Neuronal stem cell (in vitro differentiated cells): ENCODE results near the gene ANKRD30BL. TPM values are rescaled to one million over a fixed set of nuclear protein-coding genes. Genes with fewer than 3 reads are reported as not detected.
"Not testable (repeated sequence)": the region's sequence is repeated elsewhere in the genome, so short reads cannot be mapped to it uniquely, and the experiment has no call there.

ENCODE experiments used
- DNase-seq: peaks from one replicate; pipeline ENCODE4 v3.0.0-alpha.2; 2013; ENCODE audit warnings: low spot score
- H2AFZ ChIP-seq: one replicate; pipeline ENCODE4 v1.6.1; 2013; ENCODE audit warnings: mild to moderate bottlenecking, low read length, inconsistent platforms
- H2AK5ac ChIP-seq: 2 replicates; pipeline ENCODE4 v1.6.1; 2013; ENCODE audit warnings: low read depth, mild to moderate bottlenecking, inconsistent platforms, low read length, moderate library complexity, mixed read lengths
- H2BK120ac ChIP-seq: 2 replicates; pipeline ENCODE4 v1.6.1; 2013; ENCODE audit warnings: low read depth, mild to moderate bottlenecking, inconsistent platforms, low read length, moderate library complexity, mixed read lengths
- H2BK12ac ChIP-seq: one replicate; pipeline ENCODE4 v1.6.1; 2013; ENCODE audit warnings: low read length, inconsistent platforms
- H2BK15ac ChIP-seq: 2 replicates; pipeline ENCODE4 v1.6.1; 2013; ENCODE audit warnings: mild to moderate bottlenecking, low read length, inconsistent platforms, mixed read lengths
- H2BK5ac ChIP-seq: one replicate; pipeline ENCODE4 v1.6.1; 2013; ENCODE audit warnings: inconsistent platforms, mild to moderate bottlenecking, low read length, moderate library complexity
- H3K14ac ChIP-seq: one replicate; pipeline ENCODE4 v1.6.1; 2013; ENCODE audit warnings: low read length, inconsistent platforms
- H3K18ac ChIP-seq: 2 replicates; pipeline ENCODE4 v1.6.1; 2013; ENCODE audit warnings: low read length, inconsistent platforms
- H3K23ac ChIP-seq: 2 replicates; pipeline ENCODE4 v1.6.1; 2013; ENCODE audit warnings: low read depth, mild to moderate bottlenecking, mixed read lengths, low read length, inconsistent platforms; ENCODE audit not compliant: poor library complexity
- H3K27ac ChIP-seq: replicated peaks from 3 replicates; pipeline ENCODE4 v1.5.1; 2013; ENCODE audit warnings: low read length, inconsistent platforms
- H3K27me3 ChIP-seq, 3 experiments: 2 replicates each; pipeline ENCODE4 v1.6.1; 2013; ENCODE audit warnings: low read length in 3 of 3, mild to moderate bottlenecking in 2 of 3, inconsistent platforms in 1 of 3, low read depth in 1 of 3, mixed read lengths in 1 of 3, moderate library complexity in 1 of 3; ENCODE audit not compliant: control insufficient read depth in 3 of 3, insufficient read depth in 3 of 3
- H3K36me3 ChIP-seq, 2 donors: replicated peaks in 1 of 2; 2 replicates each; pipeline ENCODE4 v1.6.1; 2013; ENCODE audit warnings: low read length in 2 of 2; ENCODE audit not compliant: control insufficient read depth in 2 of 2, insufficient read depth in 2 of 2
- H3K4ac ChIP-seq: 2 replicates; pipeline ENCODE4 v1.6.1; 2013; ENCODE audit warnings: inconsistent platforms, mild to moderate bottlenecking, low read length, moderate library complexity
- H3K4me1 ChIP-seq, 2 donors: 1 replicate in 1 of 2; 2 replicates in 1 of 2; pipeline ENCODE4 v1.6.1; 2013; ENCODE audit warnings: low read length in 2 of 2, low read depth in 1 of 2; ENCODE audit not compliant: control insufficient read depth in 2 of 2, insufficient read depth in 1 of 2
- H3K4me2 ChIP-seq: one replicate; pipeline ENCODE4 v1.6.1; 2013; ENCODE audit warnings: mild to moderate bottlenecking, low read length, inconsistent platforms; ENCODE audit not compliant: insufficient read depth, poor library complexity, severe bottlenecking
- H3K4me3 ChIP-seq, 2 donors: 2 replicates each; pipeline ENCODE4 v1.5.1; 2013; ENCODE audit warnings: low read length in 2 of 2, mild to moderate bottlenecking in 2 of 2, inconsistent platforms in 1 of 2, moderate library complexity in 1 of 2
- H3K79me1 ChIP-seq: one replicate; pipeline ENCODE4 v1.6.1; 2013; ENCODE audit warnings: low read depth, mild to moderate bottlenecking, inconsistent platforms, low read length, moderate library complexity
- H3K9ac ChIP-seq: one replicate; pipeline ENCODE4 v1.6.1; 2013; ENCODE audit warnings: mild to moderate bottlenecking, low read depth, low read length, inconsistent platforms; ENCODE audit not compliant: poor library complexity
- H3K9me3 ChIP-seq, 2 donors: replicated peaks in 1 of 2; 2 replicates each; pipeline versions ENCODE3 to v1.6.1; 2013; ENCODE audit warnings: low read length in 2 of 2, mild to moderate bottlenecking in 2 of 2, inconsistent platforms in 1 of 2, low read depth in 1 of 2, mixed read lengths in 1 of 2, moderate library complexity in 1 of 2; ENCODE audit not compliant: control insufficient read depth in 2 of 2, insufficient read depth in 1 of 2
- H4K8ac ChIP-seq: one replicate; pipeline ENCODE4 v1.6.1; 2013; ENCODE audit warnings: low read depth, mild to moderate bottlenecking, inconsistent platforms, low read length, moderate library complexity
- H4K91ac ChIP-seq: one replicate; pipeline ENCODE4 v1.6.1; 2013; ENCODE audit warnings: low read length, low read depth, mild to moderate bottlenecking, inconsistent platforms; ENCODE audit not compliant: poor library complexity
- WGBS, 2 donors: extraction: QIAGEN DNeasy Blood & Tissue Kit; methylation state at CpG; one replicate each; pipeline ENCODE4 v1.1.7; 2013; ENCODE audit warnings: missing lambda C conversion rate in 2 of 2, mixed read lengths in 1 of 2; ENCODE audit not compliant: insufficient read length in 2 of 2, insufficient replicate concordance in 1 of 2; ENCODE audit errors: extremely low coverage in 2 of 2; 5-methylcytosine and 5-hydroxymethylcytosine counted together
- polyA plus RNA-seq, 2 experiments: library from polyadenylated mRNA; stranded (reverse); fragments of 200-250 nt; gene quantifications; one replicate each; pipeline ENCODE4 v1.2.3, GENCODE V29; 2013

ANKRD30BL gene, protein sequence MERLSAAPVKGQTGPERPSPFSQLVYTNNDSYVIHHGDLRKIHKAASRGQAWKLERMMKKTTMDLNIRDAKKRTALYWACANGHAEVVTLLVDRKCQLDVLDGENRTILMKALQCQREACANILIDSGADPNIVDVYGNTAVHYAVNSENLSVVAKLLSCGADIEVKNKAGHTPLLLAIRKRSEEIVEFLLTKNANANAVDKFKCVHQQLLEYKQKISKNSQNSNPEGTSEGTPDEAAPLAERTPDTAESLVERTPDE
- polyA plus RNA-seq (2013, experiment 1 of 2) = not detected
- polyA plus RNA-seq (2013, experiment 2 of 2) = not detected

DNA sequence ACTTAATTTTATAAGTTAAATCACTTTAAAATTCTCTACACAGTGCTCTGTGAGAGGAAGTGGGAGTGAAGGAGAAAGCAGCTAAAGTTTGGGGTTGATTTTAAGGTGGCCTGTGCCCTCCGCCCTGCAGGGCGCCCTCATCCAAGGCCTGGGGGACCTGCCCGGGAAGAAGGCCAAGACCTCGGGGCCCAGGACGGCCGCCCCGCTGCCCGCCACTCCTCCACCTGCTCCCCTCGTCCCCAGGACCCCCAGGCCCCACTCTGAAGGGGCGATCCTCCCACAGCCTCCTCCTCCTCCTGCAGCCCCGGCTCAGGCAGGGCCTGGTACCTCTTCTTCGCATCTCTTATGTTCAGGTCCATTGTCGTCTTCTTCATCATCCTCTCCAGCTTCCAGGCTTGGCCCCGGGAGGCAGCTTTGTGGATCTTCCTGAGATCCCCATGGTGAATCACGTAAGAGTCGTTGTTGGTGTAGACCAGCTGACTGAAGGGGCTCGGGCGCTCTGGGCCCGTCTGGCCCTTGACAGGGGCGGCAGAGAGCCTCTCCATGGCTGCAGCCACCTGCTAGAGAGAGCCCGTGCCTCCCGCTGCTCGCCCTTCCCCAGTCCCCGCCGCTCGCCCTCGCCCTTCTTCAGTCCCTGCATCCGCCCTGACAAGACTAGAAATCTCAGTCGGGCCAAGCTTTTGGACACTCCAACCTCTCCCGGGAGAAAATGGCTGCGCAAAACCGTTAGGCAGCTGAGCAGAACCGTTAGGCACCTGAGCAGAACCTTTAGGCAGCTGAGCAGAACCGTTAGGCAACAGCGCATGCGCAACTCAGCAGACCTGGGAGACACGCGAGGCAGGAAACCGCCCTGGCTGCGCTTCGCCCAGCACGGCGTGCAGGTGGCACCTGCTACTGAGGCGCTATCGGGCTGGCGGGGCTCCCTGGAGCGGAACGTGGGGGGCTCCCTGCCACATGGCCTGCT, at the start of gene ANKRD30BL:
Gene ANKRD30BL (minus strand): TSS at position 792 of the 964 bp plus-strand sequence. CDS start 247 bp downstream, at position 545.
- H2AK5ac ChIP-seq, H3K4ac ChIP-seq, H3K23ac ChIP-seq, H3K18ac ChIP-seq, H3K4me2 ChIP-seq, H3K14ac ChIP-seq, H2AFZ ChIP-seq, H2BK12ac ChIP-seq, H3K4me1 ChIP-seq, H3K36me3 ChIP-seq, H2BK15ac ChIP-seq, H2BK120ac ChIP-seq, H3K27me3 ChIP-seq, H3K4me3 ChIP-seq, H4K91ac ChIP-seq, H3K79me1 ChIP-seq, H3K27ac ChIP-seq, H2BK5ac ChIP-seq, H3K9me3 ChIP-seq, H3K9ac ChIP-seq, DNase-seq, H4K8ac ChIP-seq: not testable (repeated sequence)
- no CpG with 5 or more reads among the region's 48 CpGs for WGBS, 2 donors

DNA sequence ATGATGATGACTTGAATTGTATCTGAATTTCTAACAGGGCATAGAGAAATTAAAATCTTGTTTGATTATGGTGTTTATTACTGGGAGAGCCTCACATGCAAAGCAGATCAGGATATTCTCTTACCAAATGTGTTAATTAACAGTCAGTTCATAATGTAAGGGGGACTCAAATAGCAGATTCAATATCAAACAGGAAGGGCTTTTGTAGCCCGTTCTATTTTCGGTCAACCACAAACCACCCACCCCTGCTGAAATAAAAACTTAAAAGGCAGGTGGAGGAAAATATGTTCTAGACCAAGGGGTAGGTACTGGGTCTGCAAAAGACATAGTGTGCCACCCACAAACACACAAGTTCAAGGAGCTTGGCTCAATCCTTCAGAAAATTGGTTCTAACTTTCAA, 41.1 kb upstream of the ANKRD30BL start:
- H3K79me1 ChIP-seq, H2AK5ac ChIP-seq, H3K4ac ChIP-seq, H3K4me1 ChIP-seq, H2BK120ac ChIP-seq, H3K23ac ChIP-seq, H2BK5ac ChIP-seq, H3K36me3 ChIP-seq, DNase-seq, H3K27me3 ChIP-seq, H3K18ac ChIP-seq, H3K4me2 ChIP-seq, H2AFZ ChIP-seq, H3K27ac ChIP-seq, H3K14ac ChIP-seq, H2BK15ac ChIP-seq, H4K8ac ChIP-seq, H4K91ac ChIP-seq, H3K9ac ChIP-seq, H3K4me3 ChIP-seq, H3K9me3 ChIP-seq, H2BK12ac ChIP-seq: not testable (repeated sequence)
- no CpG with 5 or more reads among the region's 2 CpGs for WGBS, 2 donors

DNA sequence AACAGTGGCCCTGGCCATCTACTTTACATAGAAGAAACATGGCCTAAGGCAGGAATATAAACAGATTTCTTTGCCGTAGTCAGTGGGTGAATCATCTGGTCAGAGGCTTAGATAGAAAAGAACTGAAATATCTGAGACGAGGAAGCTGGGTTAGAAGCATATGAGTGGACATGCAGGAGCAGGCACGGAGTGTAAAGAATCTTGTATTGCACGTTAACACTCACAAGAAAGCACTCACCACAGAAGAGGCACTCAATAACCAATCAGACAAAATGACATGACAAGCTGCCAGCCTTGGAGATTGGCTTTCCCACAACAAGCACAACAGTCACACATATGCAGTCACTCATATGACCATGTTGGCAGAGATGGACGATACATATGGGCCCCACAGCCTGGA, 31.1 kb upstream of the ANKRD30BL start:
- not testable (repeated sequence) for H3K4me2 ChIP-seq, H2BK5ac ChIP-seq, DNase-seq, H3K36me3 ChIP-seq, H2BK12ac ChIP-seq, H4K91ac ChIP-seq, H3K27ac ChIP-seq, H3K4me3 ChIP-seq, H4K8ac ChIP-seq, H3K79me1 ChIP-seq, H3K27me3 ChIP-seq, H2AK5ac ChIP-seq, H2AFZ ChIP-seq, H3K18ac ChIP-seq, H2BK15ac ChIP-seq, H2BK120ac ChIP-seq, H3K4ac ChIP-seq, H3K9ac ChIP-seq, H3K9me3 ChIP-seq, H3K14ac ChIP-seq, H3K23ac ChIP-seq, H3K4me1 ChIP-seq
- no CpG with 5 or more reads among the region's 5 CpGs for WGBS, 2 donors

DNA sequence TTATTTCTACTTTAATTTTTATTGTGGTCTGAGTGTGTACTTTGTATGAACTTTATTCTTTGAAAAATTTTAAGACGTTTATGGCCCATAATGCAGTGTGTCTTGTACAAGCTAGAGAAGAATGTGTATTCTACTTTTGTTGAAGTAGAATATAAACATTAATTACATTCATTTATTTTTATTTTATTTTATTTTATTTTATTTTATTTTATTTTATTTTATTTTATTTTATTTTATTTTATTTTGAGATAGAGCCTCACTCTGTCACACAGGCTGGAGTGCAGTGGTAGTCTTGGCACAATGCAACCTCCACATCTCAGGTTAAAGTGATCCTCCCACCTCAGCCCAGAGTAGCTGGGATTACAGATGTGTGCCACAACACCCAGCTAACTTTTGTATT, 5.3 kb upstream of the ANKRD30BL start:
- H2BK15ac ChIP-seq, H3K9ac ChIP-seq, H3K4me1 ChIP-seq, H4K8ac ChIP-seq, H3K23ac ChIP-seq, H3K18ac ChIP-seq, H3K4me3 ChIP-seq, DNase-seq, H2BK5ac ChIP-seq, H3K9me3 ChIP-seq, H4K91ac ChIP-seq, H2BK120ac ChIP-seq, H3K14ac ChIP-seq, H3K79me1 ChIP-seq, H3K4me2 ChIP-seq, H2BK12ac ChIP-seq, H2AK5ac ChIP-seq, H3K27ac ChIP-seq, H3K4ac ChIP-seq, H3K27me3 ChIP-seq, H2AFZ ChIP-seq, H3K36me3 ChIP-seq: not testable (repeated sequence)
- no CpG with 5 or more reads among the region's 1 CpG for WGBS, 2 donors
